HFFc6 (cell line): ENCODE results near the gene MAP1B. TPM values are rescaled to one million over a fixed set of nuclear protein-coding genes. Genes with fewer than 3 reads are reported as not detected.

Experiments
- DNase-seq: peaks from one replicate; pipeline ENCODE4 v3.0.0-alpha.2; 2018
- H3K27ac Mint-ChIP-seq: 2 replicates; pipeline ENCODE4 v1.8.0; 2020; ENCODE audit warnings: mild to moderate bottlenecking, mixed read lengths
- H3K27me3 Mint-ChIP-seq: 2 replicates; pipeline ENCODE4 v1.8.0; 2021; ENCODE audit warnings: mild to moderate bottlenecking, moderate library complexity, mixed read lengths; ENCODE audit not compliant: insufficient read depth
- H3K36me3 Mint-ChIP-seq: 2 replicates; pipeline ENCODE4 v1.8.0; 2021; ENCODE audit warnings: low read depth, mixed read lengths
- H3K4me1 Mint-ChIP-seq: 2 replicates; pipeline ENCODE4 v1.8.0; 2020; ENCODE audit warnings: low read depth, mixed read lengths
- H3K4me3 Mint-ChIP-seq: 2 replicates; pipeline ENCODE4 v1.8.0; 2020; ENCODE audit warnings: mild to moderate bottlenecking, moderate library complexity, mixed read lengths
- H3K9me3 Mint-ChIP-seq: 2 replicates; pipeline ENCODE4 v1.8.0; 2020; ENCODE audit warnings: mild to moderate bottlenecking, mixed read lengths
- total RNA-seq, 6 experiments: library from RNA; stranded (reverse); fragmentation: NEBNext Ultra II Directional; extraction: Animal tissue kit (Norgen Biotek cat#: 25700); gene quantifications; 2 replicates in 1 of 6; 3 replicates in 5 of 6; pipeline ENCODE4 v1.2.3, GENCODE V29; 2021
- TF ChIP-seq, protein P1 (sequence below): fragments of 200-600 bp; sonication (generic); IDR thresholded peaks from 2 replicates; pipeline ENCODE4 v1.5.0; 2021; ENCODE audit warnings: antibody characterized with exemption, mild to moderate bottlenecking

MAP1B gene
- total RNA-seq, 6 experiments from 2014 or later = 164 to 272 (median 235) TPM

DNA sequence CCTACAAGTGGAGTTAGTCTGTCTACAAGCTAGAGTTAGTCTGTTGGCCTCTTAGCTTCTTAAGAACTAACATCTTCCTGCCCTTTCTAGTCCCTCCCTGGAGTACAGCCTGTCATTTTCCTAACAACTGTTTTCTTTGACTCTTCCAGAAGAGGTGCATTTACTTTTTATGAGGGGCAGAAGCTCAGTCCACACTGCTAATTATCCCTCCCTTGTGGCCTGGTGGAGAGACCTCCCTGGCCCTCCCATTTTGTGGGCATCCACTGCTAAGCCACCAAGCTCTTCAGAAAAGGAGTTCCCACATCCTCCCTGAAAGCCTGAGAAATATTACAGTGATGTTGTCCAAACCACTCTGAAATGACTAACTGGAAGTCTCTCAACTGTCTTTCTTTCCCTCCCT, 8.0 kb downstream of the MAP1B start:
- H3K4me3 Mint-ChIP-seq = no peak overlapping the region
- no peaks in the 10 kb centered on the region for H3K9me3 Mint-ChIP-seq
- no peak overlapping the region; the same call in 1 of the 2 replicates for H3K27ac Mint-ChIP-seq
- H3K36me3 Mint-ChIP-seq = peaks cover 74% of the 10 kb centered on the region
- no peaks in the 10 kb centered on the region; the same call in 1 of the 2 replicates for H3K27me3 Mint-ChIP-seq
- peaks cover 44% of the 10 kb centered on the region for H3K4me1 Mint-ChIP-seq
- DNase-seq = no peak
- TF ChIP-seq, protein P1, sequence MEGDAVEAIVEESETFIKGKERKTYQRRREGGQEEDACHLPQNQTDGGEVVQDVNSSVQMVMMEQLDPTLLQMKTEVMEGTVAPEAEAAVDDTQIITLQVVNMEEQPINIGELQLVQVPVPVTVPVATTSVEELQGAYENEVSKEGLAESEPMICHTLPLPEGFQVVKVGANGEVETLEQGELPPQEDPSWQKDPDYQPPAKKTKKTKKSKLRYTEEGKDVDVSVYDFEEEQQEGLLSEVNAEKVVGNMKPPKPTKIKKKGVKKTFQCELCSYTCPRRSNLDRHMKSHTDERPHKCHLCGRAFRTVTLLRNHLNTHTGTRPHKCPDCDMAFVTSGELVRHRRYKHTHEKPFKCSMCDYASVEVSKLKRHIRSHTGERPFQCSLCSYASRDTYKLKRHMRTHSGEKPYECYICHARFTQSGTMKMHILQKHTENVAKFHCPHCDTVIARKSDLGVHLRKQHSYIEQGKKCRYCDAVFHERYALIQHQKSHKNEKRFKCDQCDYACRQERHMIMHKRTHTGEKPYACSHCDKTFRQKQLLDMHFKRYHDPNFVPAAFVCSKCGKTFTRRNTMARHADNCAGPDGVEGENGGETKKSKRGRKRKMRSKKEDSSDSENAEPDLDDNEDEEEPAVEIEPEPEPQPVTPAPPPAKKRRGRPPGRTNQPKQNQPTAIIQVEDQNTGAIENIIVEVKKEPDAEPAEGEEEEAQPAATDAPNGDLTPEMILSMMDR = no peak

DNA sequence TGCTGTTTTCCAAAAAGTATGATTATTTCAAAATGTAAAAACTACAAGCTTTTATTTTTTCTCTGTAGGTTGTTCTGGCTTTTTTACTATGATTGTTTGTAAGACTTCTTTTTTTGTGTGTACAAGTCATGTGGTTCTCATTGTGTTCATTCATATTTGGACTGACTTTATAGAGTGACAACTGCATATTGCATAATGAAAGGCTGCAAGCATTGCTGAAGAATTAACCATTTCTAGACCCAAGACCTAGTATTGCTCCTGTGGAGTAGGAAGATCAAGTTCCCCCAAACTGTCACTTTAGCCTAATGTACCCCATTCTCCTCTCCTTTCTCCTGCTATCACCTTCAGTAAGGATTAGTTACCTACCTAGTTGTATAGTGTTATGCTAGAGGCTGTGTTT, 10.0 kb downstream of the MAP1B start:
- Mint-ChIP-seq H3K4me3 (no peak overlapping the region), H3K27ac (no peak overlapping the region), H3K9me3 (no peaks in the 10 kb centered on the region), H3K27me3 (no peaks in the 10 kb centered on the region; the same call in 1 of the 2 replicates), H3K4me1 (peaks cover 41% of the 10 kb centered on the region), H3K36me3 (peaks cover 75% of the 10 kb centered on the region)
- TF ChIP-seq, protein P1 = no peak
- no peak for DNase-seq

DNA sequence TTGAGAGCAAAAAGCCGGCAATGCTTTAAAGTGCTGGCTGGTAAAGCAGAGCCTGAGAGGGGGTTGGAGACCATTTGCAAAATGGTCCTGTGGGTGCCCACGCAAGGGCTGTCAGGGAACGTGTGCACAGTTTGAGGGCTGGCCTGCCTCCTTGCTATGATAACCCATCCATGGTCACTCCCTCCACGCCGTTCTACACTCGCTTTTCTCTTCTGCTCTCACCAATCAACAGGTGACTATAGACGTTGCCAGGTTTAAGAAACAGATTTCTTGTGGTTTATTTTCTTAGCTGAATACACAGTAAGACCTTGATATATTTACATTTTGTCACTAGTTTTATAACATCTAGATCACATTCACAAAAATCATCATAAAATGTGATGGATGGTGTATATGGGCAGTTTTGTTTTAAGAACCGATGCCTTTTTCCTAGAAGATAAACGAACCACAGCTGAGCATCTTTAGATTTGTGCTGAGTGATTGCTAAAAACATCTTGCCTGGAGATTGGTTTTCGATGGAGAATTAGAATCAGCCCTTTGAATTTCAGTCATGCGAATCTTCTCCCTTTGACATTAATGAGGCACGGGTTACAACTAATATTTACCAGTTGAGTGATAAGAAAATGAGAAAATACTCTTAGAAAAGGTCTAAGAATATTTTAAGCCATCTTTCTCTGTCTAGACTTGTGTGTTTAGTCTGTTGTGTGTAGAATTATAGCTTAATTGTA, 13.9 kb downstream of the MAP1B start:
- no peaks in the 10 kb centered on the region for H3K9me3 Mint-ChIP-seq
- peaks cover 61% of the 10 kb centered on the region for H3K4me1 Mint-ChIP-seq
- H3K27ac Mint-ChIP-seq = no peak overlapping the region
- H3K4me3 Mint-ChIP-seq = no peak overlapping the region
- peaks cover 68% of the 10 kb centered on the region for H3K36me3 Mint-ChIP-seq
- H3K27me3 Mint-ChIP-seq = no peaks in the 10 kb centered on the region; the same call in 1 of the 2 replicates
- no peak for DNase-seq
- TF ChIP-seq, protein P1 = no peak

DNA sequence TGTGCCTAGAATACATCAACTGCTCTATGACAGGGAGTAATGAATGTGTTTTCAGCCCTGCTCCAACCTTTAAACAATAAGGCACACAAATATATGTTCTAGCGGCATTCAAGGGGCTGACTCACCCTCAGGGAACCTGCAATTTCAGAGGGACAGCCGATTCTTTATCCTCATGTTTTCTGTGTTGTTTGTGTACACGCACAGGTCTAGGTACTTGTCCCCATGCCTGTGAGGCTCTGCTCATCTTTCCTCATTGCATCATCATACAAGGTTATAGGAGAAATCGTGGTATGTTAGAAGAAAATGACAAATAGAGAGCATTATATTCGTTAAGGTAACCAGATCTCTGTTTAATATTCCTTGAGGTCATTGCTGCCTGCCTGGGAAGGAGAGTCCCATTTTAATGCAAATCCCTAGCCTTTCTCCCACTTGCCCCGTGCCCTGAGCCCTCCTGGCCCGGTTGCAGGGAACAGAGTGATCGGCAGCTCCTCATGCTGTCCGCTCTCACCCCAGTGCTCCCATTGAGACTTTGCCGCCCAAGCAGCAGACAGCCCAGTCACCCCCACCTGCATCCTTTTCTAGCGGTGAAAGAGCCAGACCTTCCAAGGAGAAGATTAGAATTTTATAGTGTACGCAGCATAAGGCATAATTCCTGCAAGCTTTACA, 14.6 kb downstream of the MAP1B start:
- Mint-ChIP-seq H3K4me1 (peaks cover 68% of the 10 kb centered on the region), H3K4me3 (no peak overlapping the region), H3K27me3 (no peaks in the 10 kb centered on the region; the same call in 1 of the 2 replicates), H3K36me3 (peaks cover 64% of the 10 kb centered on the region), H3K27ac (0 out of 2 replicates have a peak overlapping the region, but pooled peaks have one; percentile 16), H3K9me3 (no peaks in the 10 kb centered on the region)
- DNase-seq = no peak
- TF ChIP-seq, protein P1 = no peak

DNA sequence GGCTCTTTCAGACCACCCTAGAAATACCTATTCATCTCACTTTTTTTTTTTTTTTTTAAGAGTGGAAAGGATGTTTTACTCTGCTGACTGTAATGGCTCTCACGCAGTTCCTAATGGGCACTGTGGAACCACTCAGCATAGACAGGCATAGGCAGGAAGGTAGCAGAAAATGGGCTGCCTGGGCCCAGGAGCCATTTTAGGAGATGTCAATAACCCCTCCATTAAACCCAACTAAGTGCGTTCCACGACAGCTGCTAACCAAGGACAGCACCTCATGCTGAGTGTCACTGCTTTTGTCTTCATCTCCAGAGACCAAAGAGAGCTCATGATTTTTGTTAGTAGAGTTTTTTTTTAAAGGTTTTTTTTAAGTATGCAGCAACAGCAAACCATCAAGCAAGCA, 15.3 kb downstream of the MAP1B start:
- Mint-ChIP-seq H3K4me1 (peaks cover 66% of the 10 kb centered on the region), H3K27ac (no peak overlapping the region)

More for the DNA sequence above, 15.3 kb downstream of the MAP1B start:
- no peak for DNase-seq
- Mint-ChIP-seq H3K36me3 (peaks cover 60% of the 10 kb centered on the region), H3K27me3 (no peaks in the 10 kb centered on the region; the same call in 1 of the 2 replicates), H3K4me3 (no peak overlapping the region), H3K9me3 (no peaks in the 10 kb centered on the region)
- TF ChIP-seq, protein P1 = no peak
